Keratinocyte (primary cell): ENCODE data around the gene SLC27A2. TPM values are rescaled to one million over a fixed set of nuclear protein-coding genes. Genes with fewer than 3 reads are reported as not detected.
A peak's percentile ranks its signal among the peaks of the same experiment; 100 is the strongest.

ENCODE experiments used
- DNase-seq: peaks from one replicate; pipeline ENCODE4 v3.0.0-alpha.2; 2011; ENCODE audit warnings: low read depth, missing footprints, low spot score
- FAIRE-seq: peaks from 2 replicates; lab custom pipeline; 2011; peaks lifted over from hg19 to GRCh38; lab: Jason Lieb, UNC
- H2AFZ ChIP-seq: 2 replicates; pipeline ENCODE4 v1.6.0; 2012; ENCODE audit warnings: low read length, control low read depth, inconsistent platforms; ENCODE audit not compliant: control insufficient read depth
- H3K27ac ChIP-seq: 2 replicates; pipeline ENCODE4 v1.5.1; 2011; ENCODE audit warnings: low read length; ENCODE audit not compliant: control insufficient read depth, insufficient read depth
- H3K27me3 ChIP-seq: 3 replicates; pipeline ENCODE4 v1.6.0; 2011; ENCODE audit warnings: low read length; ENCODE audit not compliant: control insufficient read depth, insufficient read depth; ENCODE audit errors: extremely low read depth
- H3K36me3 ChIP-seq, 2 experiments: 2 replicates in 1 of 2; 3 replicates in 1 of 2; pipeline ENCODE4 v1.5.1; 2011; ENCODE audit warnings: low read length in 2 of 2, mild to moderate bottlenecking in 1 of 2; ENCODE audit not compliant: control insufficient read depth in 2 of 2, insufficient read depth in 2 of 2; ENCODE audit errors: extremely low read depth in 1 of 2
- H3K4me1 ChIP-seq: 3 replicates; pipeline ENCODE4 v1.5.1; 2011; ENCODE audit warnings: low read length; ENCODE audit not compliant: control insufficient read depth, insufficient read depth; ENCODE audit errors: extremely low read depth
- H3K4me2 ChIP-seq: 3 replicates; pipeline ENCODE4 v1.6.0; 2011; ENCODE audit warnings: low read depth, low read length; ENCODE audit not compliant: control insufficient read depth, insufficient read depth; ENCODE audit errors: extremely low read depth
- H3K4me3 ChIP-seq, 3 experiments: fragments of 200-600 bp in 1 of 3; sonication (generic) in 1 of 3; 2 replicates in 2 of 3; 3 replicates in 1 of 3; pipeline ENCODE4 v1.5.1; 2011 to 2016; ENCODE audit warnings: low read length in 3 of 3, mild to moderate bottlenecking in 3 of 3, control low read depth in 2 of 3, inconsistent platforms in 1 of 3, low read depth in 1 of 3, mixed read lengths in 1 of 3, mixed run types in 1 of 3, moderate library complexity in 1 of 3; ENCODE audit not compliant: control insufficient read depth in 2 of 3, insufficient read depth in 2 of 3; ENCODE audit errors: extremely low read depth in 1 of 3
- H3K79me2 ChIP-seq: 2 replicates; pipeline ENCODE4 v1.6.0; 2012; ENCODE audit warnings: low read length; ENCODE audit not compliant: control insufficient read depth, insufficient read depth
- H3K9ac ChIP-seq: 3 replicates; pipeline ENCODE4 v1.6.0; 2011; ENCODE audit warnings: low read length; ENCODE audit not compliant: control insufficient read depth, insufficient read depth; ENCODE audit errors: extremely low read depth
- H3K9me1 ChIP-seq: 3 replicates; pipeline ENCODE4 v1.6.0; 2011; ENCODE audit warnings: low read length; ENCODE audit not compliant: control insufficient read depth, insufficient read depth; ENCODE audit errors: extremely low read depth
- H3K9me3 ChIP-seq: 2 replicates; pipeline ENCODE4 v1.5.1; 2012; ENCODE audit warnings: low read depth, low read length; ENCODE audit not compliant: control insufficient read depth
- H4K20me1 ChIP-seq: 3 replicates; pipeline ENCODE4 v1.6.0; 2011; ENCODE audit warnings: low read length; ENCODE audit not compliant: control insufficient read depth, insufficient read depth; ENCODE audit errors: extremely low read depth
- CTCF ChIP-seq, 3 experiments: IDR thresholded peaks in 1 of 3; conservative IDR thresholded peaks in 1 of 3; optimal IDR thresholded peaks in 1 of 3; 2 replicates in 2 of 3; 3 replicates in 1 of 3; pipeline versions ENCODE3 to v1.5.1; 2011; ENCODE audit warnings: low read length in 3 of 3, mild to moderate bottlenecking in 3 of 3, moderate library complexity in 2 of 3, control low read depth in 1 of 3, inconsistent platforms in 1 of 3; ENCODE audit not compliant: insufficient read depth in 2 of 3; ENCODE audit errors: extremely low read depth in 1 of 3
- EZH2 ChIP-seq: IDR thresholded peaks from one replicate; pipeline ENCODE4 v1.6.1; 2012; ENCODE audit warnings: inconsistent platforms, mild to moderate bottlenecking, low read length, moderate library complexity
- dilution Hi-C: fragments of 300-500 bp; cut with MboI; formaldehyde crosslinking; loops from one replicate; pipeline ENCODE4 v1.7.0; 2020; ENCODE audit warnings: low sequenced_read_pairs; ENCODE audit not compliant: extremely low pct_ligation_motif_present
- polyA plus RNA-seq, 5 experiments: library from polyadenylated mRNA; depleted of rRNA in 3 of 5; stranded (reverse) in 3 of 5; stranded (forward) in 1 of 5; unstranded in 1 of 5; fragments of >200 nt; gene quantifications; 1 replicate in 1 of 5; 2 replicates in 3 of 5; 3 replicates in 1 of 5; pipeline versions ENCODE4 v1.2.1 to v1.2.3, GENCODE V29; 2011 to 2012; ENCODE audit warnings: missing spikeins in 2 of 5, low read depth in 1 of 5, low replicate concordance in 1 of 5

Gene SLC27A2
- polyA plus RNA-seq, 1 donor (not counting 4 experiments of a cell fraction or from before 2014, with no cell fraction given), result 0.34 TPM

GRCh38 chr15:50180091-50180490 is 1.9 kb upstream of the SLC27A2 start:
- TF ChIP-seq EZH2 (no peak), CTCF (optimal IDR thresholded peaks at IDR 0.05 in 1 of 3, IDR thresholded peaks at IDR 0.05 in 1 of 3, conservative IDR thresholded peaks at IDR 0.05 in 1 of 3; ENCODE audit: extremely low read depth in 1 of 3, insufficient read depth in 2 of 3, low read length in 3 of 3) (no peak)
- dilution Hi-C loops, result no loop called here
- no peaks in the 10 kb centered on the region for H3K9me1 ChIP-seq
- no peaks in the 10 kb centered on the region for H3K79me2 ChIP-seq
- no peak for DNase-seq
- peaks cover 6% of the 10 kb centered on the region for H3K4me1 ChIP-seq
- H3K4me2 ChIP-seq, result no peak overlapping the region
- no peaks in the 10 kb centered on the region for H4K20me1 ChIP-seq
- H3K9me3 ChIP-seq, result no peaks in the 10 kb centered on the region
- H3K9ac ChIP-seq, result no peak overlapping the region
- no peak overlapping the region for H3K4me3 ChIP-seq
- H2AFZ ChIP-seq, result peak overlapping the region; percentile 4
- H3K27ac ChIP-seq, result no peak overlapping the region
- peaks cover 30% of the 10 kb centered on the region for H3K27me3 ChIP-seq
- FAIRE-seq, result no peak
- no peaks in the 10 kb centered on the region for H3K36me3 ChIP-seq

DNA sequence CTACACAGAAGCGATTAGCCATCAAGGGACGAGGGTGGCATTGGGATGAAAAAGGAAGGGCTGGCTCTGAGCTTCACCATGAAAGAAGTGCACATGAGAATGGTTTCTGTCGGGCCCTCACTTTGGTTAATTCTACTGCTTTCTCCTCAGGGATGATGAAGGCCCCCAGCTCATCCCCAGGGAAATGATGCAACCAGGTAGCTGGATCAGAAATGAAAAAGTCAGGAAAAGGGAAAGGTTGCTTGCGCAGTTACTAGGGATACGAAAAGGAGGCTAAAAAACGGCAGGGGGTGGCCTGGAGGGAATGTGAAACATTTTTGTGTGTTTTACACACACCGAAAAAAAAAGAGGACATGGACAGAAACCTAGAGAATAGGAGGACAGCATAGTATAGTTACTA is 1.4 kb upstream of the SLC27A2 start:
- dilution Hi-C loops, result no loop called here
- Histone ChIP-seq H4K20me1 (no peaks in the 10 kb centered on the region), H3K9ac (no peak overlapping the region), H3K4me3 (no peak overlapping the region), H3K4me2 (no peak overlapping the region), H3K27ac (no peak overlapping the region), H3K27me3 (peaks cover 30% of the 10 kb centered on the region), H3K79me2 (no peaks in the 10 kb centered on the region), H3K9me3 (no peaks in the 10 kb centered on the region), H3K9me1 (no peaks in the 10 kb centered on the region), H3K4me1 (peaks cover 6% of the 10 kb centered on the region), H2AFZ (no peak overlapping the region), H3K36me3 (no peaks in the 10 kb centered on the region)
- FAIRE-seq, result no peak
- TF ChIP-seq EZH2 (no peak), CTCF (optimal IDR thresholded peaks at IDR 0.05 in 1 of 3, IDR thresholded peaks at IDR 0.05 in 1 of 3, conservative IDR thresholded peaks at IDR 0.05 in 1 of 3; ENCODE audit: extremely low read depth in 1 of 3, insufficient read depth in 2 of 3, low read length in 3 of 3) (no peak)
- DNase-seq, result no peak
